Measurements from ENCODE around the gene CNTN4.

DNA sequence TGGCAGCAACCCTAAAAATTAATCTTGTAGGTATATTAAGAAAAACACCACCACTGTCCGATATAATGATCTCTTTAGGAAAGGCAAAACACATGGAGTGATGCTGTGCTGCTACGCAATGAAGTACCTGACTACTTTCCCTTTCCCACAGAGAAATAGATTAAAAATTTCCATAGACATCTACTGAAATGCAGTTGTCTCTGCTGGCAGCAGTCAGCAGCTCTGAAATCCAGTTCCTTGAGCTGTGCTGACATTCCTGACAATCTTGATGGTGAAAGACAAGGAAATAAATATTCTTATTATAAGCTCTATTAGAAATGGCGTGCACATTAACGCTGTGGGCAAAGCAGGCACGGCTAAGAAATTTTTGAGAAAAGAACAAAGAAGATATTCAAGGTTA lies 723.9 kb downstream of the CNTN4 start:
- TF ChIP-seq, protein P1, sequence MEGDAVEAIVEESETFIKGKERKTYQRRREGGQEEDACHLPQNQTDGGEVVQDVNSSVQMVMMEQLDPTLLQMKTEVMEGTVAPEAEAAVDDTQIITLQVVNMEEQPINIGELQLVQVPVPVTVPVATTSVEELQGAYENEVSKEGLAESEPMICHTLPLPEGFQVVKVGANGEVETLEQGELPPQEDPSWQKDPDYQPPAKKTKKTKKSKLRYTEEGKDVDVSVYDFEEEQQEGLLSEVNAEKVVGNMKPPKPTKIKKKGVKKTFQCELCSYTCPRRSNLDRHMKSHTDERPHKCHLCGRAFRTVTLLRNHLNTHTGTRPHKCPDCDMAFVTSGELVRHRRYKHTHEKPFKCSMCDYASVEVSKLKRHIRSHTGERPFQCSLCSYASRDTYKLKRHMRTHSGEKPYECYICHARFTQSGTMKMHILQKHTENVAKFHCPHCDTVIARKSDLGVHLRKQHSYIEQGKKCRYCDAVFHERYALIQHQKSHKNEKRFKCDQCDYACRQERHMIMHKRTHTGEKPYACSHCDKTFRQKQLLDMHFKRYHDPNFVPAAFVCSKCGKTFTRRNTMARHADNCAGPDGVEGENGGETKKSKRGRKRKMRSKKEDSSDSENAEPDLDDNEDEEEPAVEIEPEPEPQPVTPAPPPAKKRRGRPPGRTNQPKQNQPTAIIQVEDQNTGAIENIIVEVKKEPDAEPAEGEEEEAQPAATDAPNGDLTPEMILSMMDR (IDR thresholded peaks at IDR 0.05; ENCODE audit: low read length), result no peak
- TF ChIP-seq EZH2 (optimal IDR thresholded peaks at IDR 0.05; ENCODE audit: low read depth, low read length), result no peak
- TF ChIP-seq EZH2phosphoT487 (IDR thresholded peaks at IDR 0.05; ENCODE audit: low read length), result no peak
